GM12891 (cell line): Measurements from ENCODE around the gene SLC22A2.

ENCODE experiments used
- DNase-seq: peaks from one replicate; pipeline ENCODE4 v3.0.0; 2011; ENCODE audit warnings: low spot score; ENCODE audit not compliant: insufficient read length
- FAIRE-seq: peaks from 2 replicates; lab custom pipeline; 2011; peaks lifted over from hg19 to GRCh38; lab: Jason Lieb, UNC
- PAX5 ChIP-seq: IDR thresholded peaks from 2 replicates; pipeline ENCODE4 v1.6.1; 2011; ENCODE audit warnings: low read length, moderate library complexity, mild to moderate bottlenecking; ENCODE audit not compliant: insufficient read depth, severe bottlenecking
- POLR2A ChIP-seq: IDR thresholded peaks from 2 replicates; pipeline ENCODE4 v1.6.1; 2011; ENCODE audit warnings: low read depth, low read length, control low read depth
- POLR2AphosphoS5 ChIP-seq: IDR thresholded peaks from 2 replicates; pipeline ENCODE4 v1.6.1; 2011; ENCODE audit warnings: low read depth, low read length, control low read depth
- POU2F2 ChIP-seq: IDR thresholded peaks from 2 replicates; pipeline ENCODE4 v1.6.1; 2011; ENCODE audit warnings: low read depth, mild to moderate bottlenecking, control low read depth, low read length, moderate library complexity
- SPI1 ChIP-seq: IDR thresholded peaks from 2 replicates; pipeline ENCODE4 v1.6.1; 2011; ENCODE audit warnings: low read depth, low read length, control low read depth
- TAF1 ChIP-seq: IDR thresholded peaks from 2 replicates; pipeline ENCODE4 v1.6.1; 2011; ENCODE audit warnings: low read depth, low read length, control low read depth

Gene SLC22A2

GRCh38 chr6:160192840-160193239 is 65.8 kb downstream of the SLC22A2 start:
- TF ChIP-seq SPI1 = no peak
- TF ChIP-seq TAF1 = no peak
- TF ChIP-seq PAX5 = no peak
- FAIRE-seq = no peak
- no peak for DNase-seq

- DNase-seq = no peak
- TF ChIP-seq SPI1 (no peak), TAF1 (no peak), PAX5 (no peak), POLR2A (no peak), POU2F2 (no peak), POLR2AphosphoS5 (no peak)
- FAIRE-seq = no peak
These were observed 67.6 kb downstream of the SLC22A2 start for GRCh38 chr6:160190973-160191372.

DNA sequence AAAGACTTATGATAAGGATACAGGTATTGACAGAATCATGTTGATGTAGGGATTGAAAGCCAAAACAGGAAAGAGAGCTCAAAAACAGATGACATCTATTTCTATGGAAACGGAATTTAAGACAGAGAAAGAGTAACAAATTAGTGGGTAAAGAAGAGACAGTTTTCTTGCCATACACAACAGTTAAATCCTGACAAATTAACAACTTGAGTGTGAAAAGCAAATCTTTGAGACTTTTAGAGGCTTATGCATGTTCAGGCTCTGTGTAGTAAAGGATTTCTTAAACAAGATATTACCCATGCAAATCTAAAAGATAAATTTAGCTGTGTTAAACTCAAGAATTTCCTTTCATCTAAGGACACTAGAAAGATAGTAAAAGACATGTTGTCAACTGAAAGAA is 68.5 kb downstream of the SLC22A2 start:
- DNase-seq (no peak), FAIRE-seq (no peak)
- TF ChIP-seq PAX5 = no peak
- TF ChIP-seq TAF1 = no peak
- TF ChIP-seq POLR2A = no peak
- no peak for TF ChIP-seq SPI1
- TF ChIP-seq POLR2AphosphoS5 = no peak
- TF ChIP-seq POU2F2 = no peak

DNA sequence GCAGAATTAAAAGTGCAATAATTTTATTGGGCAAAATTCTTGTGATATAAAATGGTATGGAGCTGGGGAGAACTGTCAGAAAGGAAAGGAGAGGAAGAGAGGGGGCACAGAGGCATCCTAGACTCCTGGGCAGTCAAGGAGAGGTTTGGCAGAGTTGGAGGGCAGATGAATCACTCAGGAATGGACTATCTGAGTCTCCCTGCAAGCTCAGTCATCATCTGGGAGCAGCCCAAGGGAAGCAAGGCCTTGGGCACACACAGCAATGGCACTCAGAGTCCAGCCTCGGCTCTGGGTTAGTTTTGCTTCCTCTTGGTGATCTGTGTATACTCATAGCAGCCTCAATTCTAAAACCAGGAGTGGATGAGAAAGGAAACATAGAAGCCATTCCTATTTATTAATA is 69.8 kb downstream of the SLC22A2 start:
- TF ChIP-seq PAX5 (no peak), POU2F2 (no peak), POLR2AphosphoS5 (no peak), POLR2A (no peak), SPI1 (no peak), TAF1 (no peak)
- FAIRE-seq (no peak), DNase-seq (no peak)

- TF ChIP-seq PAX5 (no peak), POLR2A (no peak), SPI1 (no peak), POU2F2 (no peak), POLR2AphosphoS5 (no peak)
- DNase-seq (no peak), FAIRE-seq (no peak)
These were observed 77.9 kb downstream of the SLC22A2 start for GRCh38 chr6:160180706-160181105.

- FAIRE-seq = no peak
- no peak for DNase-seq
- TF ChIP-seq PAX5 = no peak
- no peak for TF ChIP-seq SPI1
- no peak for TF ChIP-seq POLR2AphosphoS5
- no peak for TF ChIP-seq POU2F2
- TF ChIP-seq TAF1 = no peak
- no peak for TF ChIP-seq POLR2A
These were observed 80.3 kb downstream of the SLC22A2 start for GRCh38 chr6:160178271-160178670.

DNA sequence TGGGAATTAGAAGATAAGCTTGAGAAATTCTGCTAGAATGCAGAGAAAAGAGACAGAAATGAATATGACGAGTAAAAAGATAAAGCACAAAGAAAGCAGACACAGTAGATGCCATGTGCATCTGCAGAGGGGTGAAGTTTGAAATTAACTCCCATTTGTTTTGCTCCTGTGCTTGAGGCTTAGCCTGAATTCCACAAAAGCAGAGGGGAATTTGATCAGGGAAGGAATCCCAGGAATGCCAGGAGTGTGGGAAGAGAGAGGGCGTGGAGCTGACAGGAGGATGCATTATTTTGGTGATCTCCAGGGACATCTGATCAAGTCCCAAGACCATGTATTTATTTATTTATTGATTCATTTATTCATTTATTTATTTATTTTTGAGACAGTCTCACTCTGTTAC is 81.4 kb downstream of the SLC22A2 start:
- TF ChIP-seq POLR2AphosphoS5 (no peak), POLR2A (no peak), SPI1 (no peak), TAF1 (no peak), POU2F2 (no peak)
- DNase-seq = no peak
- no peak for FAIRE-seq

- TF ChIP-seq TAF1 (no peak), POLR2A (no peak)
- no peak for DNase-seq
- no peak for FAIRE-seq
These were observed 83.9 kb downstream of the SLC22A2 start for GRCh38 chr6:160174681-160175080.

DNA sequence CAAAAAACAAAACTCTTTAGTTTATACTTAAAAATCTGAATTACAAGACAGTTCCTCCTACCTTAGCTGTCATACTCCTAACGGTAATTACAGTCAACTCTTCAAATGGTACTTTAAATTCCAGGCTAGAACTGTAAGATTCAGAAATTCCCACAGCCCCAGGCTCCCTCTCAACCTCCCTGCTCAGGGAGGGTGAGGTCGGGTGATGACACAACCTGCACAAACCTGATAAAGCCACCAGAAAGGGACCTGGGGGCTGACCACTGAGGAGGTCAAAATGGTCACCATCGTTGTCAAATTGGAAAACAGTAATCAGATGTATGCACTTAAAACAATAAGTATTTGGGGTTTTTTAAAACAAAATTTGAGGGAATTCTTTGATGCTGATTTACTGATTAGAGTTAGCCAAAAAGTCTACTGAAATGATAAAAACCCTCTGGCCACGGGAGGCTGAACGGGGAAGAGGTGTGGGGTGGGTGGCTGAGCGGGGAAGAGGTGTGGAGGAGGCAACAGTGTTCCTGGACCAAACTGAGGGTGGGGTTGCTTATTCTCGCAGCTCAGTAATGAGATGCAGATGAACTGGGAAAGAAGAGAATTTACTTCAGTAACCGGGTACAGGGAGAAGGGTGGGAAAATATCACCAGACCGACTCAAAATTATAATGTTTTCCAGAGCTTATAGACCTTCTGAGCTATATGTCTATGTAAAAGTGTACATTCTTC is 84.7 kb downstream of the SLC22A2 start:
- no peak for FAIRE-seq
- TF ChIP-seq POLR2AphosphoS5 (no peak), TAF1 (no peak), SPI1 (no peak), POLR2A (no peak), PAX5 (no peak), POU2F2 (no peak)
- DNase-seq = no peak

DNA sequence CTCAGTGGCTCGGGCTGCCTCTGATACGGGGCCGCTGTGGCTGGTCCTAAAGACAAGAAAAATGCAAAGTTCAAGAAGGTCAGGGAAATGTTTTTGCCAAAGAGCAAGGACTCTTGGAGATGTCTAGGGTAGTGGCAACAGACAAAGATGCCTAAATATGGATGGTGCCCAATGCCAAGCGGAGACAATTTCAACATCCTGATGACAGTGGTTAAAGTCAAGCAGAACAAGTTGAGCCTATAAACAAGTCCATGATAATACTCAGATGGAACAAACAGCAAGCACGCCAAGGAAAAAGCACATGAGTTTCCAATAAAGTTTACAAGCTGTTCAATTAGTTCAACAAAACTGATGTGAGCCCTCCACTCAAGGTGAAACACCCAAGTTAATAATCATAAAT is 85.9 kb downstream of the SLC22A2 start:
- FAIRE-seq = no peak
- TF ChIP-seq SPI1 (no peak), TAF1 (no peak), PAX5 (no peak), POLR2AphosphoS5 (no peak)
- no peak for DNase-seq
